BE2C (cell line): ENCODE data around the gene FHAD1.
"Not testable (repeated sequence)": the region's sequence is repeated elsewhere in the genome, so short reads cannot be mapped to it uniquely, and the experiment has no call there.

Experiments
- DNase-seq: peaks from one replicate; pipeline ENCODE4 v3.0.0-alpha.2; 2020
- H3K27me3 ChIP-seq: fragments of 250-450 bp; sonication (Bioruptor Pico); 2 replicates; pipeline ENCODE4 v1.5.1; 2020; ENCODE audit warnings: mild to moderate bottlenecking
- H3K36me3 ChIP-seq: fragments of 250-450 bp; sonication (Bioruptor Pico); 2 replicates; pipeline ENCODE4 v1.5.1; 2020; ENCODE audit warnings: mild to moderate bottlenecking
- H3K4me1 ChIP-seq: fragments of 250-450 bp; sonication (Bioruptor Pico); 2 replicates; pipeline ENCODE4 v1.5.1; 2020
- H3K4me3 ChIP-seq: 2 replicates; pipeline ENCODE4 v1.5.1; 2011; ENCODE audit warnings: low read depth, low read length
- H3K9me3 ChIP-seq: fragments of 250-450 bp; sonication (Bioruptor Pico); 2 replicates; pipeline ENCODE4 v1.5.1; 2020
- TF ChIP-seq, protein P1 (sequence below): IDR thresholded peaks from 2 replicates; pipeline ENCODE4 v1.5.1; 2012; ENCODE audit warnings: mild to moderate bottlenecking, low read depth, low read length

The FHAD1 gene

DNA sequence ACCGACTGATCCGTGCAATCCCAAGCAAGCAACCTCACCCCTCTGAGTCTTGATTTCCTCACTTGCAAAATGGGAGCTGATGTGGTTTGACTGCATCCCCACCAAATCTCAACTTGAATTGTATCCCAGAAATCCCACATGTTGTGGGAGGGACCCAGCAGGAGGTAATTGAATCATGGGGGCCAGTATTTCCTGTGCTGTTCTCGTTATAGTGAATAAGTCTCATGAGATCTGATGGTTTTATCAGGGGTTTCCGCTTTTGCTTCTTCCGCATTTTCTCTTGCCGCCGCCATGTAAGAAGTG, 58.4 kb downstream of the FHAD1 start:
- no peaks in the 10 kb centered on the region for H3K36me3 ChIP-seq
- DNase-seq = no peak

GRCh38 chr1:15306352-15306751, 59.3 kb downstream of the FHAD1 start:
- H3K4me3 ChIP-seq, H3K9me3 ChIP-seq, H3K4me1 ChIP-seq, H3K36me3 ChIP-seq, DNase-seq, H3K27me3 ChIP-seq: not testable (repeated sequence)

More for the DNA sequence above, 58.4 kb downstream of the FHAD1 start:
- Histone ChIP-seq H3K9me3 (no peaks in the 10 kb centered on the region), H3K4me1 (no peaks in the 10 kb centered on the region), H3K4me3 (peak overlapping the region; percentile 34), H3K27me3 (no peaks in the 10 kb centered on the region)
- TF ChIP-seq, protein P1, sequence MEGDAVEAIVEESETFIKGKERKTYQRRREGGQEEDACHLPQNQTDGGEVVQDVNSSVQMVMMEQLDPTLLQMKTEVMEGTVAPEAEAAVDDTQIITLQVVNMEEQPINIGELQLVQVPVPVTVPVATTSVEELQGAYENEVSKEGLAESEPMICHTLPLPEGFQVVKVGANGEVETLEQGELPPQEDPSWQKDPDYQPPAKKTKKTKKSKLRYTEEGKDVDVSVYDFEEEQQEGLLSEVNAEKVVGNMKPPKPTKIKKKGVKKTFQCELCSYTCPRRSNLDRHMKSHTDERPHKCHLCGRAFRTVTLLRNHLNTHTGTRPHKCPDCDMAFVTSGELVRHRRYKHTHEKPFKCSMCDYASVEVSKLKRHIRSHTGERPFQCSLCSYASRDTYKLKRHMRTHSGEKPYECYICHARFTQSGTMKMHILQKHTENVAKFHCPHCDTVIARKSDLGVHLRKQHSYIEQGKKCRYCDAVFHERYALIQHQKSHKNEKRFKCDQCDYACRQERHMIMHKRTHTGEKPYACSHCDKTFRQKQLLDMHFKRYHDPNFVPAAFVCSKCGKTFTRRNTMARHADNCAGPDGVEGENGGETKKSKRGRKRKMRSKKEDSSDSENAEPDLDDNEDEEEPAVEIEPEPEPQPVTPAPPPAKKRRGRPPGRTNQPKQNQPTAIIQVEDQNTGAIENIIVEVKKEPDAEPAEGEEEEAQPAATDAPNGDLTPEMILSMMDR = no peak

GRCh38 chr1:15308135-15308534, 61.1 kb downstream of the FHAD1 start:
- no peaks in the 10 kb centered on the region for H3K36me3 ChIP-seq
- H3K4me3 ChIP-seq = no peak overlapping the region
- H3K27me3 ChIP-seq = no peaks in the 10 kb centered on the region
- no peak for DNase-seq
- no peaks in the 10 kb centered on the region for H3K9me3 ChIP-seq
- TF ChIP-seq, protein P1 = no peak
- H3K4me1 ChIP-seq = no peaks in the 10 kb centered on the region

GRCh38 chr1:15308621-15309027, 61.6 kb downstream of the FHAD1 start:
- DNase-seq = no peak

GRCh38 chr1:15309687-15310086, 62.7 kb downstream of the FHAD1 start:
- no peaks in the 10 kb centered on the region for H3K27me3 ChIP-seq
- no peaks in the 10 kb centered on the region for H3K4me1 ChIP-seq
- no peaks in the 10 kb centered on the region for H3K9me3 ChIP-seq
- H3K36me3 ChIP-seq = no peaks in the 10 kb centered on the region
- H3K4me3 ChIP-seq = no peak overlapping the region
- no peak for DNase-seq
- TF ChIP-seq, protein P1 = no peak

More at GRCh38 chr1:15308621-15309027, 61.6 kb downstream of the FHAD1 start:
- Histone ChIP-seq H3K27me3 (no peaks in the 10 kb centered on the region), H3K9me3 (no peaks in the 10 kb centered on the region), H3K4me3 (no peak overlapping the region), H3K36me3 (no peaks in the 10 kb centered on the region), H3K4me1 (no peaks in the 10 kb centered on the region)
- TF ChIP-seq, protein P1 = no peak

DNA sequence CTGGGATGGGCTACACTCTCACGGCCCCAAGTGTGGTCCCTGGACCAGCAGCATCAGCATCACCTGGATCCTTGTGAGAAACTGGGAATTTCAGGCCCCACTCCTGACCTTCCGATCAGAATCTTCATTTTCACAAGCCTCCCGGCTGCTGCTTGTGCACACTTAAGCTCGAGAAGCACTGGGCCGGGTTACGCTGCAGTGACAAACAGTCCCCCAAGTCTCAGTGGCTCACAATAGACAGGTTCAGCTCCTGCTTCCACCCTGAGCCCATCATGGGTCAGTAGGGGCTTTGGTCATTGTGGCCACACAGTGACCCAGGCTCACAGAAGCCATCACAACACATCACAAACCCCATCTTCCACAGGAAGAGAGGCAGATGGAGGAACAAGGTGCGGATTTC, 63.5 kb downstream of the FHAD1 start:
- no peaks in the 10 kb centered on the region for H3K27me3 ChIP-seq
- no peaks in the 10 kb centered on the region for H3K36me3 ChIP-seq
- no peak for DNase-seq
- H3K4me3 ChIP-seq = no peak overlapping the region
- TF ChIP-seq, protein P1 = no peak
- H3K9me3 ChIP-seq = no peaks in the 10 kb centered on the region
- H3K4me1 ChIP-seq = no peaks in the 10 kb centered on the region
